Activated gamma-delta T cell treated with anti-CD3 and anti-CD28 coated beads, Interleukin-2, amount 50 U/mL, for 16 hours (primary cell): ENCODE measurements around the gene CORO7.
A peak's percentile ranks its signal among the peaks of the same experiment; 100 is the strongest.

Experiments
- DNase-seq: peaks from one replicate; pipeline ENCODE4 v3.0.0-alpha.2; 2020; ENCODE audit warnings: low read depth

Gene CORO7

DNA sequence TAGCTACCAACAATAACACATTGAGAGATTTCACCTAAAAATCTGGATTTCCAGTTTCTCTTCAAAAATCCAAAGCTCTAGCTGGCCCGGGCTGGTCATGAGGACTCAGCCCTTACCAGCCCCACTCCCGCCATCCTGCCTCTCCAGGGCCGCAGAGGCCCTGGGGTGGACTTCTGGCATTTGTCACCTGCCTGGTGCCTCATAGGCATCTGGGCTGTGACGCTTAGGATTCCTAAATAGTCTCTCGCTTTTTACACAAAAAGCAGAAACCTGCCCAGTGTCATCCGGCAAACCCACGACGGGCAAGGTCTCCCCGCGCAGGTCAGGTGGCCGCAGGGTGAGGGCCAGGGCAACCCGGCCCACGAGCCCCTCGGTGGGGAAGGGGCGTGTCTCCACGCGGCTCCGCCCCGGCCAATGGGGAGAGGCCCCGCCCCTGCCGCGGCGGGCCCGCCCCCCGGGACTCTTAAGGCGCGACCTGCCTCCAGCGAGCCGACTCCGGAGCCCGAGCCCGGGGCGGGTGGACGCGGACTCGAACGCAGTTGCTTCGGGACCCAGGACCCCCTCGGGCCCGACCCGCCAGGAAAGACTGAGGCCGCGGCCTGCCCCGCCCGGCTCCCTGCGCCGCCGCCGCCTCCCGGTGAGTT lies 44.9 kb downstream of the CORO7 start, which contains the start of gene VASN:
VASN (plus strand) TSS at position 492 of the 644 bp plus-strand sequence. CDS start 9,030 bp downstream, outside the sequence.
- DNase-seq = peak; percentile 57

DNA sequence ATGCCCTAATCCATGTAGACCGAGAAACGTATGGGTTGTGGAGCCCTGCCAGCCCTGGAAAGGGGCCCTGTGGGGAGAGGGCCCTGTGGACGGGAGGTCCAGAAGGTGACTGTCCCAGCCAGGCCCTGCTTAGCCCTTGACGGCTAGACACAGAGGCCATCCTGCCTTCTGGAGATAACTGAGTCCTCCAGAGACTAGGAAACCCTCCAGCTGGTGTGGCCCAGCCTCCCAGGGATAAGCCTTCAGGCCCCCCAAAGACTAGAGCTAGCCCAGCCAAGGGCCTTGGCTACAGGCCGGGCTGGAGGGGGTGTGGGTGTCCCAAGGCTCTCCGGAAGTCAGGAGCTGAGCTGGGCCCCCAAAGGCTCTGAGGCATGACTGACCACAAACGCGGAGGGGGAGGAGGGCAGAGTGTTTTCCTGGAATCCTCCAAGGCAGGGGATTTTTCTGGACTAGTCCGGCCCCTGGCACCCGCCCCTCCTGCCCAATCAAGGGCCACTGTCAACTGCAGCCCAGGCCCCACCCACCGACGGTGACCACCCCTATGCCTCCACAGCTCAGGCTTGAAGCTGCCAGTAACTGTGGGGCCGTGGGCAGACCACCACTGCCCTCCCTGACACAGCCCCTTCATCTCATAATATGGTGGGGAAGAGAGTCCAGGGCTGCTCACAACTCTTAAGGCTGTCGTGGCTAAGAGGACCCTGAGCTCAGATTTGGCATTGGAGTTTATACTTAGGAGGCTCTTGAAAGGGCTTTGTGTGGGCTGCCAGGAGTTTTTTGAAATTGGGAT lies 45.6 kb downstream of the CORO7 start:
- no peak for DNase-seq

DNA sequence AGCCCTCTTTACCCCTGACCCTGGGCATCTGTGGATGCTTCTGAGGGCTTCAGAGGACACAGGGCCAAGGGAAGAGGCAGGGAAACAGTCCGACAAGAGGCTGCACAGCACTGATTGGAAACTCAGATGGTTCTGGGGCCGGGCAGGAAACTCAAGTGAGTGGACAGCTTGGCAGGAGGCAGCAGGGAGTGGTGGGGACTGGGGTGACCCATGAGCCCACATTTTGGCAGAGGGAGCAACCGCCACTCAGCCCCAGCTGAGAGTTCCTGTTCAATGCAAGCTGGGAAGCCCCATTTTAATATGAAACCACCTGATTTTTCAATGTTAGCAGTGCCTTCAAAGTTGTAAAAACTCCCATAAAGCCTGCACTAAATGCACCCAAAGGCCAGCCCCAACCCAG lies 46.2 kb downstream of the CORO7 start:
- DNase-seq = no peak

DNA sequence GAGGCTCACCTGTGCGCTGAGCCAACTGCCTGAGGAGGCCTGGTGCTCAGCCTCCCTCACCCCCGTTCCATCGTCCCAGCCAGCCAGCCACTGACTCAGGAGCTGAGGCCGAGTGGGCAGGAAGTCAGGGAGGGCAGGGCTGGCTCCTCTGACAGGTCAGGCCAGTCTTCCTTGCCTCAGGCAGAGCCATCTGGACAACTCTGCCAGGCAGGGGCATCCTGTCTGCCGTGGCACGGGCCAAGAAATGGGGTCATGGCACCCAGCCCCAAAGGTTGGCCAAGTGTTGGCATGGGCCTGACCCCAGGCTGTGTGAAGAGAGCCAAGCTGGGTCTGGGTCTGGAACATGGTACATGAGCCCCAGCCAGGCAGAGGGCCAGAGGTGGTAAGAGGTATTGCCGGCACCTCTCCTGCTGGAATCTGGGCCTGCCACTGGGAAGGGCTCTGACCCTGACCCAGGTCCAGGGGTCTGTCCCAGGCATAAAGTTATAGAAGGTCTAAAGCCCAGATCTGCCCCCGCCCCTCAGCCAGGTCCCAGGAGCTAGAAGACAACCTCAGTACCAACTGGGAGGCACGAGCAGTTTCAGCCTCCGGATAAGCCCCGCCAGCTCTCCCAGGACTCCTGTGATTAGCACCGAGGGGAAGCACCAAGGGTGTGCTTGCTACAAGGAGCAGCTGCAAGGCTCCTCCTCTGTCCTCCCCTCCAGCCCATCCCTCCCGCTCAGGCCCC lies 47.2 kb downstream of the CORO7 start:
- DNase-seq = no peak

DNA sequence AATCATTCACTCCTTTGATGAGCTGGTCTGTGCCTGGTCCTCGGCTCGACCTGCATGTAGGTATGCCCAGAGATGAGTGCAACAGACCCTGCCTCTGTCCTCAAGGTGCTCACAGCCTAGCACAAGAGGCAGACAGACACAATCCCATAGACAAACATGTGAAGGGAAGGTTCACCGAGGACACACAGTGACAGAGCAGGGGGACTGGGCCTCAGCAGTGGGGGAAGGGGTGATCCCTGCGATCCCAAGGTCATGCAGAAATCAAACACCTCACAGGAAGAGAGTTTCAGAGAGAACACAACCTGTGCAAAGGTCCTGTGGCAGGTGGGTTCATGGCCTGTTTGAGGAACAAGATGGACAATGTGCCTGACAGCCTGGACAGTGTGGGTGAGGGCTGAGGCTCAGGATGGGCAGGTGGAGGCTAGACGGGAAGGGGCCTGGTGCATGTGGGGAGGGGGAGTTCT lies 49.0 kb downstream of the CORO7 start:
- DNase-seq = no peak

DNA sequence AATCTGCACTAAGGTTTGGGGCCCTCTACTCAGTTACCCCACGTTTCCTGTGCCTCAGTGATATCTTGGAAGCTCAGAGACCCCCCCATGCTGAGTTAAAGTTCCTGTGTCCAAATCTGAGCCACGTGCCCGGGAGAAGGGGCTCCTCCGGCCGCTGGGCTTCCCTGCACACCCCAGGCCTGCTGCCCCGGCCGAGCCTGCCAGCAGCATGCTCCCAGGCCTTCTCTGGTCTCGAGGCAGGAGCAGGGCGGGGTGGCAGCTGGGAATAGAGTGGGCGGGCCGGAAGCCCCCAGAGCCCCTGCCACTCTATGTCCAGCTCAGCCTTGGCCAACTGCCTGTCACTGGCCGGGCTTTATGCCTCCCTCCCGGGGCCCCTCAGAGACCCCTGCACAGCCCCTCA lies 50.4 kb downstream of the CORO7 start:
- no peak for DNase-seq

DNA sequence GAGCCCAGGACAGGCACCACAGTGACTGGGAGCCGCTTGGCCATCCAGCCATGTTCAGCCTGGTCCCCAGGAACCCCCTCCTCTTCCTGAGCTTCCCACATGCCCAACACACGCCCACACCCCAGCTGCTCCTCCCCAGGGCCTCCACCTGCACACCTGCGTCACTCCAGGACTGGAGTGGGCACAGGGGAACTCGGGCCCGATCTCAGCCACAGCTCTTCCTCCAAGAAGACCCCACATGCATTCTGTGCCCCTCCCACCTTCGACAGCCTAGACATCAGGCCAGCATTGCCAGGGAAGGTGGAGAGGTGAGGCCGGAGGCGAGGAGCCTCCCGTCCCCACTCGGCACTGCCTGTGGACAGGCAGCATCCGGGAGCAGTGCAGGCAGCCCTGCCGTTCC lies 50.8 kb downstream of the CORO7 start:
- DNase-seq = no peak

DNA sequence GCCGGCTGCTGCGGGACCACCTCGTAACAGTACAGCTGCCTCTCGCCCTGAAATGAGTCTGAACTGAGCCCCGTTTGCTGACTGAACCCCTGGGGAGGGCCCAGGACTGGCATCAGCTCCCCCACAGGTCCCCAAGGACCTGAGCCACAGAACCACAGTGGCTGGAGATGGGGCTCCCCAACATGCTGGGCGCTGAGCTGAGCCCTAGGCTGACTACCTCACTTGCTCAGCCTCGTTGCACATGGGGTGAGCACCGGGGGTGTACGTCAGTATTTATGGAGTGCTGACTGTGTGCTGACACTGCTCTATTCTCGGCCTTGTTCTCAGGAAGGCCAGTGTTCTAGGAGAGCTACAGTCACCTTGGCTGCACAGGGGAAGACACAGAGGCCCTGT lies 51.4 kb downstream of the CORO7 start:
- DNase-seq = no peak

DNA sequence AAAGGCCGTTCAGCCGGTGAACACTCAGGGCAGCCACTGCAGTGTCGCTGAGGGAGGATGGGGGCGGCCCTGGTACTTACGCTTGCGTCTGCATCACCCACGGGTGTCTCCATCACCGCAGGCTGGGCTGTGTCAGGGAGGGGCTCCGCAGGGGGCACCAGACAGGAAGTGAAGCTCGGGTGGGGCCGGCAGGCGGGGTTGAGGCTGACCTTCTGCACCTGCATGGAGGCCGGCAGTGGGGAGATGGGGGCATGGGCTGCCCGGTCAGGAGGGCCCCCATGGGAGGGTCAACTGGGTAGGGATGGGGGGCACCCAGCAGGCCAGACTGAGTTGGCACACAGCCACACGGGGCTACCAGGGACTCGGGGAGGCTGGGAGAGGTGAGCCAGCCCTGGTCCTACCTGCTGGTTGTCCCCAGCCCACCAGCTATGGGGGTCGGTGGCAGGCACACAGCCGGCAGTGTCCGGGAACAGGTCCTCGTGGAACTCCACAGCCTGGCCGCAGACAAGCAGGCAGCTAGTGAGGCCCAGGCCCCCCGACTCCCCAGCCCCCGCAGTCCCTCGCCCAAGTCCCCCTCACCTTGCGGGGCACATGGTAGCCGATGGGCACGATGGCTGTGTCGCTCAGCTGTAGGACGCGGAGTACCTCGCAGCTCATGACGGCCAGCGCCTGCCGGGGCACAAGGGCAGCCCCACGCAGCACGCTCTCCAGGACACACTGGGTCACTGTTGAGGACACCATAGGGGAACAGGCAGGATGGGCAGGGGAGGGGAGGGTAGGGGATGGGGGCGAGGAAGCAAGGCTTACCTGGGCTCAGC lies 52.0 kb downstream of the CORO7 start:
- no peak for DNase-seq

DNA sequence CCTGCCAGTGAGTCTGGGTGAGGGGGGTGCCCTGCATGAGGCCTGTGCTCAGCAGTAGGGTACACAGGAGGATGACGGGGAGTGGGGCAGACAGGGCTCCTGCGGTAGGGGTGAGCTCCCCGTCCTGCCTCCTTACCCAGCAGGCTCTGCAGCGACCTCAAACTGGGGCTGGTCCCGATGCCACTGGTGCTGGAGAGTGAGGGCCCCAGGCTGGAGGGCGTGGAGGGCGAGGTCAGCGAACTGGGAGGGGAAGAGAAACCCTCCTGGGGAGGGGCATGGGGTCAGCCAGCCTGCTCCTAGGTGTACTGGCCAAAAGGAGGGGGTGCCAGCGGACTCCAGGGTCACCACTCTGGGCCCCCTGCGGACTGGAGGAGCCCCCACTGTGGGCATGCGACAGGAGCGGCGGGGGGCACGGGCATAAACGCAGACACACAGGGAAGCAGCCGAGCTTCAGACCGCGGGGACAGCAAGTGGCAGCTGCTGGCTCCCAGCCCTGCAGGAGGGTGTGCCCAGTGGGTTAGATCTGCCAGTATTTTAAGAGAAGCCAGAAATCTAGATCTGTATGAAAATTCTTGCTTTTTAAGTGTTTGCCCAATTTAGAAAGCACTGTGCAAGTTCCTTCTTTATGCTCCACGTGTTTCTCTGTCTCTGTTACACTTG lies 53.8 kb downstream of the CORO7 start:
- no peak for DNase-seq

DNA sequence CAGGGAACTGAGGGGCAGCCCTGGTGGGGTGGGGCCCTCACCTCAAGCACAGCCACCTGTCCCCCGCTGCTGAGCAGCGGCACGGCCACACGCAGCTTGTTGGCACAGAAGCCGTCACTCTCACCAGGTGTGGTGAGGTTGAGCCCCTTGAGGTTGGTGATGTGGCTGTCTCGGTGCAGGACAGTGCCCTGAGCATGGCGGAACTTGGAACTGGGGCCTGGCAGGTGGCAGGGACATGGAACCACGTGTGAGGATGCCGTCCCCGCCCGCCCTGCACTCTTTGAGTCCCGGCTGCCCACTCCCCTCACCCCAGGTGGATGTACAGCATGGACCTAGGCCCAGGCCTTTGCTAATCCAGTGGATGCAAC lies 54.5 kb downstream of the CORO7 start:
- no peak for DNase-seq

DNA sequence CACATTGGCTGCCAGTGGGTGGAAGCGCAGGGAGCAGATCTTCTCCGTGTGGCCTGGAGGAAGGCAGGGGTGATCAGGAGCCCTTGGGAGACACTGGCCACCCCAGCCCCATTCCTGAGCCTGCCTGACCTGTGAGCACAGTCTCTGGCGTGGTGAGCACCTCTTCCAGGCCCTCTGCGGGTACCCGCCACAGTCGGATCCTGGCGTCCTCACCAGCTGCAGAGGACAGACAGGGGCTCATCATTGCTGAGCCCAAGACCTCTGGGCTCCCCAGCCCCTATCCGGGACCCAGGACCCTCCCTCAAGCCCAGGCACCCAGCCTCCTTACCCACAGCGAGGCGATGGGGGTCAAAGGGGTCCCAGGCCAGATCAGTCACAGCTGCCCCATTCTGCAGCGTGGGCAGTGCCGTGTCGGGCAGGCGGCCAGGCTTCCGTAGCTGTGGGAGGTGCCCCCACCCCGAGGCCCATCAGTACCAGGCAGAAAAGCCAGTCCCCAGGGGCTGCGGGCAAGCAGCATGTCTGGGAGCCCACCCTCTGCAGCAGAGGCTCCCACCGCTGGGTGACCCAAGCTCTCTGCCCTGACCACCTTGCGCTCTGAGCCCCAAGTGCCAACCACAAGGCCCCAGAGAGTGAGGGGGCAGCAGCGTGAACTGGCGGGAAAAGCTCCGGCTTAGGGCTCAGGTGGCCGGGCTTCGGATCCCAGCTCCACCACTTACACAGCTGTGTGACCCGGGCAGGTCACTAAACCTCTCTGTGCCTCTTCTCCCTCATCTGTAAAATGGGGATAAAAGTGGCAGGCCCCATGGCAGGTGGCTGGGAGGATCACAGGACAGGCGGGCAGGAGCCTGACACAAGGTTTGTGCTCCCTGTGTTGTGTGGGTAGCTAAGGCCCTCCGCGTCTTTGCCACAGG lies 55.1 kb downstream of the CORO7 start:
- no peak for DNase-seq

DNA sequence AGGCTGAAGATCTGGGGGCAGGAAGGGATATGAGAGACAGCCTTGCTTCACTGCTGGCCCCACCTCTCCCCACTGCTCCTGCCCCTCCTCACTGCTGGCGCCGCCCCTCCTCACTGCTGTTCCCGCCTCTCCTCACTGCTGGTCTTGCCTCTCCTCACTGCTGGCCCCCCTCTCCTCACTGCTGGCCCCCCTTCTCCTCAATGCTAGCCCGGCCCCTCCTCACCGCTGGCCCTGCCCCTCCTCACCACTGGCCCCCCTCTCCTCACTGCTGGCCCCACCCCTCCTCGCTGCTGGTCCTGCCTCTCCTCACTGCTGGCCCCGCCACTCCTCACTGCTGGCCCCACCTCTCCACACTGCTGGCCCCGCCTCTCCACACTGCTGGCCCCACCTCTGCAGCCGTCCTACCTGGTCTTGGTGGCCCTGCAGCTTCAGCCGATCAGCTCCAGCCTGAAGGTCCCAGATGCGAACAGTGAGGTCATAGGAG lies 55.8 kb downstream of the CORO7 start:
- DNase-seq = no peak

DNA sequence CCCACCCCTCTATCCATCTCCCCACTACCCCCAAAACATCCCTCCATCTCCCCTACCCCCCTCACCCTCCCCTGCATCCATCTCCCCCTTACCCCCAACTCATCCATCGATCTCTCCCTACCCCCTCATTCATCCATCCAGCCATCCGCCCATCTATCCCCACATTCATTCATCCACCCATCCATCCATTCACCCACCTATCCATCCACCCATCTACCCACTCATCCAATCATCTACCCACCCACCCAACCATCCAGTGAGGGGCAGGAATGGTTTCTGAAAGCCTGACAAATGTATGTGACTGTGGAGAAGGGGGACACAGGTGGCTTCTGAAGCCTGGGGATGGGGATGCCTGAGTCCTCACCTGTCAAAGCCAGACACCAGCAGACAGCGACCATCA lies 56.5 kb downstream of the CORO7 start:
- DNase-seq = no peak

DNA sequence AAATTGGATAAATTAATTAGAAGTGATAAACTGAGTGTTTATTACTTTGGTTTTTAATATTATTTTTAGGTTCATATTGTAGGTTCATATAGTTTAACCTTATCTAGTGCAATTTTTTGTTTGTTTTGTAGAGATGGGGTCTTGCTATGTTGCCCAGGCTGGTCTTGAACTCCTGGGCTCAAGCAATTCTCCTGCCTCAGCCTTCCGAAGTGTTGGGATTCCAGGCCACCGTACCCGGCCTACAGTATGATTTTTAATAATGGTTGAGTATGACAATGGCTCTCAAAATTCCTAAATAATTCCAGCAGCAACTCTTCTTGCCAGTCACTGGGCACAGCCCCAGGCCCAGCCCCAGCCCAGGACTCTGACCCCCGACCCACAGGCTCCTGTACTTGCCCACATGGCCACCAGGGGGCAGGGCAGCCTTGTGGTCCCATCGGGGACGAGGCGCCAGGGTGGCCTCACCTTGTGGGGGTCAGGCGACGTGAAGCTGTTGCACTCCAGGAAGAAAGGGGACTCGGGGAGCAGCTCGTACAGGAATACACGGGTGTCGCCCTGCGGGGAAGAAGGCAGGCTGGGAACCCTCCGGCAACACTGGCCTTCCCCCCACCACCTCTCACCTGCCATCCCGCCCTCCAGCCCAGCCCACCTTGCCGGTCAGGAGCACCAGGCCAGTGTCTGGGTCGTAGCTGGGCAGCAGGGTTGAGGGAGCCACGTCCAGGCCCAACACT lies 57.4 kb downstream of the CORO7 start:
- peak; percentile 51 for DNase-seq

DNA sequence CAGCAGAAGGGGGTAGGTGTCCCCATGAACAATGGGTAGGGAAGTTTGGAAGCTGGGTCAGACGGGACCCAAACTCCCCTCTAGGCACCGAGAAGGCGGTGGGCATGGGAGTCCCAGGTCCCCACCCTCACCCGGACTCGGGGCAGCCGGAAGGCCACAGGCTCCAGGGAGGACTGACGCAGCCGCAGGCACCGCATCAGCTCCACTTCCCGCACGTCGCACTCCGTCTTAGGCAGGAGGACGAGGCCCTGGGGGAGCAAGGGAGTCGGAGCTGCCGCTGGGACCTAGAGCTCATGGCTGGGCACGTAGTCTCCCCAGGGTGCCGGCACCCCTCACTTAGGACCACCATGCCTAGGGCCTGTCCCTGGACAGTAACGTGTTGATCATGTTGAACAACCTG lies 58.2 kb downstream of the CORO7 start:
- DNase-seq = no peak

DNA sequence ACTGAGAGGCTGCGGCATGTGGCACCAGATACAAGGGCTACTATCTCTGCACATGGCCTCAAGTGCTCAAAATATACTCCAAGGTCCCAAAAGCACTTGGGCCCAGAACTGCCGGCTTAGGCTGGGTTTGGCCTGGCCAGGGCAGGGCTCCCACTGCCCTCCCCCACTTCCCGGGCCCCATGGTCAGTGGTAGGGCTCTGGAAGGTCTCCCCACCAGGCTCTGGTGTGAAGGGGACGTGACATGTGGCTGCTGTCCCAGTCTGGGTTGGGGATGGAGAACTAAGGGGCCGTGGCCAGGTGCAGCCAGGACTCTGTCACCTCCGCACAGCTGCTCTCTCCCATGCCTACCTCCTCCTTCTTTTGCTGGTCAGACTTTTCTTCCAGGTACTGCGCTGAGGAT lies 59.6 kb downstream of the CORO7 start:
- DNase-seq = no peak

DNA sequence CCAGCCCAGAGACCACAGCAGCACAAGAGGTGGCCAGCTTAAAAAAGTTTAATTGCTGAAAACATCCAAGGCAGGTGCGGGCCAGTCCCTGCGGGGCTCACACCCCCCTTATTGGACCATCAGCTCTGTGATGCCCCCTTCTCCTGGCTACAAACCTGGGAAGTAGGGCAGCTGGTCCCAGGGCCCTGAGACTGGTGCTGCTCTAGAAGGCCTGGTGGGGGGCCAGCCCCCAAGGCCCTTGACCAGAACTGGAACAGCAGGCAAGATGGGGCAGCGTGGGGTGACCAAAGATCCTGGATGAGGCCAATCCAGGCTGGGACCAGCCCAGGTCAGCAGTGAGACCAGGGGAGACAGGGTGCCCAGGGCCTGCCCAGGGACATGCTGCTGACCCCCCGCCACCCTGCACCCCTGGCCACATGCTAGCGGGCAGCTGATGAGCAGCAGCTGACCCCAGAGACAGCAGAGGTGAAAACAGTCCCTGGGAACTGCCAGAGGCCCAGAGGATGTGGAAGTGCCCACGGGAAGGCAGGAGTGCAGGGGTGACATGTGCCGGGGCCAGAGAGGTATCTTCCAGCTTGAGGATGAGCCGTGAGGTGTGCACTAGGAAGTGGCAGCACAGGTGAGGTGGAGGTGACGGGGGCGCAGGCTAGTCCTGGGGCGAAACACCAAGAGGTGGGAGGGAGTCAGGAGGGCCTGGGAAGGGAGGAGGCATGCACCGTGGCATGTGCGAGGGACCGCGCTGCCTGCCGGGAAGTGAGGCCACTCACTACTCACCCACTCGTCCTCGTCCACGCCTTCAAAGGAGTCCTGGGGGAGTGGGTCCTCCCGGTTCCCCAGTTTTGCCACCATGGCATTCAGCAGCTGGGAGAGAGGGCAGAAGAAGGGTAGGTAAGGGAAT lies 61.6 kb downstream of the CORO7 start:
- no peak for DNase-seq

DNA sequence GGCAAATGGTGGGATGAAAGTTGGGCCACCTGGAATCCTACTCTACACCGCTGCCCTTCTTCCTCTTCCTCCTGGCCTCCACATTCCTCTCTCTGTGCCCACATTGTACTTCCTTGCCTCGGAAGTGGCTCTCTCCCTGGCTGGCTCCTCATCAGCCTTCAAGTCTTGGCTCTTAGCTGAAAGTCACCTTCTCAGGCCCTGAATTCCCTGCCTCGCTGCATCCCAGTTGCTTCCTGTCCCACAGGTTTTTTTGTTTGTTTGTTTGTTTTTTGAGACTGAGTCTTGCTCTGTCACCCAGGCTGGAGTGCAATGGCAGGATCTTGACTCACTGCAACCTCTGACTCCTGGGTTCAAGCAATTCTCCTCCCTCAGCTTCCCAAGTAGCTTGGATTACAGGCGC lies 62.7 kb downstream of the CORO7 start:
- no peak for DNase-seq
